Peyer's patch (tissue), 4 donors: Measurements from ENCODE around the gene SLC39A8.

Experiments
- CTCF ChIP-seq, 6 experiments: fragments of 450-650 bp in 4 of 6; fragments of 200-600 bp in 2 of 6; sonication (generic) in 1 of 6; IDR thresholded peaks; one replicate each; pipeline ENCODE4 v1.5.1; 2017 to 2019; ENCODE audit warnings: antibody characterized with exemption in 6 of 6, mild to moderate bottlenecking in 3 of 6, moderate library complexity in 1 of 6
- POLR2A ChIP-seq, 2 donors: fragments of 450-650 bp; IDR thresholded peaks; one replicate each; pipeline ENCODE4 v1.5.1; 2017; ENCODE audit warnings: antibody characterized with exemption in 2 of 2, mild to moderate bottlenecking in 2 of 2, moderate library complexity in 2 of 2

- TF ChIP-seq POLR2A (IDR thresholded peaks at IDR 0.05) = no peak
- TF ChIP-seq CTCF (IDR thresholded peaks at IDR 0.05) = no peak
Measured at GRCh38 chr4:102272318-102272717, 73.0 kb downstream of the SLC39A8 start.
